GM19372 (cell line): ENCODE results near the gene KLF15.
"Not testable (repeated sequence)": the region's sequence is repeated elsewhere in the genome, so short reads cannot be mapped to it uniquely, and the experiment has no call there.

Source experiments
- ATAC-seq: cut with Tn5 transposase; IDR thresholded peaks from one replicate; pipeline ENCODE4 v1.9.1; 2021; ENCODE audit warnings: mild to moderate bottlenecking, low read depth, moderate library complexity; ENCODE audit not compliant: unreplicated experiment

KLF15 gene

DNA sequence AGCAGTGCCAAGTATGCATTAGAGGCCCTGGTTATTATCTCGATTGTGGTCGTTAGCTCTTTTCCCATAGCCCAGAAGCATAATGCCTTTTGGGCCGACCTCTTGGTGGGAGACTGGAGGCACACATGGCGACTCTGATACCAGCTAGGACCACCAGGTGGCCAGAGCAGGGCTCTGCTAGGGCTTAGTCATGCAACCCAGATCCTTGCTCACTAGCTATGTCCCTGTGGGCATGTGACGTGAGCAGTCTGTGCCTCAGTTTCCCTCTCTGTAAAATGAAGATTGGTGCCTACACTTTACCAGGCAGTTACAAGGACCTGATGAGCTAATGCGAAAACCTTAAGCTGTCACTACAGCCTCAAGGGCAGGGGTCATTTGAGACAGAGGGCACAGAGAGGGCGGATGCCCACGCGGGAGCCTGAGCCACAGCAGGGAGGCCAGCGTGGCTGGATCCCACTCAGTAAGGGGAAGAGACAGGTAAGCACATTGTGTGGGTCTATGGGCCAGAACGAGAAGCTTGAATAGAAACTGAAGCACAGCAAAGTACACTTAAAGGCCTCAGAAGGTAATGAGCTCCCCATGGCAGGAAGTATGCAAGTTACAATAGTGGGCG is 8.8 kb downstream of the KLF15 start:
- ATAC-seq, result no peak

DNA sequence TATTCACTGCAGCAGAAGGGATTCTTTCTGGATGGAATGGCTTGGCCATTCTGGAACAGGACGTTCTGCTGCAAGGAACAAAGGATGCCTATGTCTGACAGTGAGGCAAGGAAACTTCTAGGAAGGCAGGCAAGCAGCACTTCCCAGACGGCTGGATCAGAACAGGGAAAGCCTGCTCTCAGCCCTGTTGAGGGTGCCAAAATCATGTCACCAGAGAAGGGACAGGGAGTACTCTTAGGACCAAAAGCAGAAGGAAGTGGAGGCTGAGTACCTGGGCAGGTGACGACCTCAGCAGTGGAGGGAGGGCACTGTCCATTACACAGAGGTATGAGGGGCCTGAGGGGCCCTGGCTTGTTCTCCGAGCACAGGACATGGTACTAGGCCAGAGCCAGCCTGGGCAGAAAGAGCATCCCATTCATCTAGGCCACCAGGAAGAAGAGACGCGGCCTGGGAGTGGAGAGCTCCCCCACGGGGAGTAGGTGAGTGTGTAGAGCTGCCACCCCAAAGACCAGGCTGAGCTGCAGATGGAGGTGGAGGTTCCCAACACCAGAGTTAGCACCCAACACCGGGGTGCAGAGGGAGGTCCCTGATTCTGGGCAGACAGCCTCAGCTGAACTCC is 9.6 kb downstream of the KLF15 start:
- ATAC-seq, result no peak

- no peak for ATAC-seq
Observed at GRCh38 chr3:126346466-126346865, 10.7 kb downstream of the KLF15 start.

DNA sequence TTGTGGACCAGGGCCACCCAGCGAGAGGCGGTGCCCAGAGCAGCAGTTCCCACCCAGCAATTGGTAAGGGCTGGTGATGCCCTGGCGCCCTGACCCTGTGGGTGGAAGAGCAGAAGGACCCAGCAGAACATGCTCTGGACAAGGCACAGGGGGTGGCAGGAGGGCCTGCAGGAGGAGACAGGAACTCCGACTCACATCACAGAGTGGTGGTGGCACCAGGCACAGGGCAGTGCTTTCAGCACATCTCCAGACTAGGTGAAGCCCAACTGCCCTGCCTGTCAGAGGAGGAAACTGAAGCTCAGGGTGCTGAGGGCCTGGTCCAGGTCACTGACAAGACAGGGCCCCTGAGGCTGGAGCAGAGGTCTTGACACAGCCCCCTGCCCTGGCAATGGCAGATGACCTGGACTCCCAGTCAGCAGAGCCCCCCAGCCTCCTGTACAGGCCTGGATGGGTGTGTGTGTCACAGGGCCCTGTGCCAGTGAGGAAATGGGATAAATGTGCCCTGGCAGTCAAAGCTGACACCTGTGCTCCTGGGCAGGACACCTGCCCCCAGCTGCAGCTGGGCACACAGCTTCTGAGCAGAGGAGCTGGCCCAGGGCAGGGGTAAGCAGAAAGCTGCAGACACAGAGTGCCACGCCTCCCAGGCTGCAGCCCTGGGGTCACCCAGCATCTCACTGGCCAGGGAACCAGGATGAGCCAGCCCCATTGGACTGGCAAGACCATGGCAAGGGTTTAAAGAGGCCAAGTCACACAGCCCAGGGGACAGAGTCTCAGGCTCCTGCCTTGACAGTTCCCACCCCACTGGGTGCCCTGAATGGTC is 11.4 kb downstream of the KLF15 start:
- no peak for ATAC-seq

- no peak for ATAC-seq
Observed at GRCh38 chr3:126345231-126345630, 12.0 kb downstream of the KLF15 start.

GRCh38 chr3:126344380-126345041 is 12.7 kb downstream of the KLF15 start:
- ATAC-seq, result no peak

DNA sequence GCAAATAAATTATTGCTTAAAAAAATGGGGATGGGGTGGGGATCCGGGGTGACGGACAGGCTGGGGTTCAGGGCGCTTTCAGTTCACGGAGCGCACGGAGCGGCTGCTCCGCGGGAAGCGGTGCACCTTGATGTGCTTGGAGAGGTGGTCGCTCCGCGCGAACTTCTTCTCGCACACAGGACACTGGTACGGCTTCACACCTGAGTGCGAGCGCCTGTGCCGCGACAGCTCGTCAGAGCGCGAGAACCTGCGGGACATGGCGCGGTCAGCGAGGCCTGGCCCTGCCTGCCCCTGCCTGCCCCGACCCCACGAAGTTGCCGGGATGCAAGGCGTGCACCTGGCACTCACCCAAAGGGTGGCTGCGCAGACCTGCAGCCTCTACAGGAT is 13.6 kb downstream of the KLF15 start:
- no peak for ATAC-seq

GRCh38 chr3:126342991-126343648 is 14.1 kb downstream of the KLF15 start:
- ATAC-seq, result no peak

- no peak for ATAC-seq
Observed at GRCh38 chr3:126342211-126342610, 15.0 kb downstream of the KLF15 start.

- no peak for ATAC-seq
Observed at GRCh38 chr3:126341755-126342150, 15.5 kb downstream of the KLF15 start.

- ATAC-seq, result no peak
Observed at GRCh38 chr3:126340943-126341754, 16.1 kb downstream of the KLF15 start.

GRCh38 chr3:126340596-126340942 is 16.6 kb downstream of the KLF15 start:
- no peak for ATAC-seq

GRCh38 chr3:126340081-126340511 is 17.1 kb downstream of the KLF15 start:
- ATAC-seq, result no peak

DNA sequence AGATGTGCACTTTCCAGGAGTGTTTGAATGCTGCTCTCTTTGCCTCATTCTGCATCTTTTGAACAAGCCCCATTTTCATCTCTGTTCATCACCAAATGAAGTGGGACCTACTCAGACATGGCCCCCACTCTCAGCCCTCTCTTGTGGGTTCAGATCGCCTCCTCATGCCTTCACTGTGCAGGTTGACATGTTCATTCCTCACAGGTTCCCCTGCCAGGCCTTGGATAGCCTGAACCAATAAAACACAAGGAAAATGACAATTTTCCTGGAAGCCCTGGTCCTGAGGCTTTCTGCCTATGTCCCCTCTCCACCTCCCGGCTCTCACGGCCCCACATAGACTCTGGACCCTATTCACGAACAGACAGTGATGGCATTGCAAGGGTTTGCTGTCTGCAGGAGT is 17.7 kb downstream of the KLF15 start:
- no peak for ATAC-seq

GRCh38 chr3:126338790-126339288 is 18.4 kb downstream of the KLF15 start:
- no peak for ATAC-seq

DNA sequence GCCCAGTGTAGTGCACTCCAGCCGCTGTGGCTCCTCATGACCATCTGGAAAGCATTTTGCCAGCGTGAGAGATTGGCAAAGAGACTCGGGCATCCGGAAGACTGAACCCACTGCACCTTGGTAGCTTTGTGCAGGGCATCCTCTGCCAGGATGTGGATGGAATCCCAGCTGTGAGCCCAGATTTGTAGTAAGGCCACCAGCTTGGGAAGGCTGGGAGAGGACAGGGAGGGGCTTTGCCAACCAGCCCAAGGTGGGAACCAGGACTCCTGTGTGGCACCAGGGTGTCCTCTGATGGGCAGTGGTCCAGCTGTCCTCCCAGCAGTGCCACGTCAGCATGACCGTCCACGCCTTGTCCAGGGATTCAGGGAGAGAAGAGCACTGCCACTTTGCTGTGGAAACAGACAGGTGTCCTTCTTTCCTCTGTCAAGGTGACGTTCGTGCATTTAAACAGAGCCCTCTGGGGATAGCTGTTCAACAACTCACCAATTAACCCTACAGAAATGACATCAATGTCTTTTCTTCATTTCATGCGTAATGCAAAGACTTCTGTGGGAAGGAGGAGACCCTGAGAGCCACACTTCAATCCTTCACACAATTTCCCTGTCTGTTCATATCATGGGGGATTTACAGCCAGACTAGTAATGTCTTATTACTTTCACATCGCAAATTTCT is 19.1 kb downstream of the KLF15 start:
- no peak for ATAC-seq

- not testable (repeated sequence) for ATAC-seq
Observed at GRCh38 chr3:126331812-126332336, 25.3 kb downstream of the KLF15 start.

DNA sequence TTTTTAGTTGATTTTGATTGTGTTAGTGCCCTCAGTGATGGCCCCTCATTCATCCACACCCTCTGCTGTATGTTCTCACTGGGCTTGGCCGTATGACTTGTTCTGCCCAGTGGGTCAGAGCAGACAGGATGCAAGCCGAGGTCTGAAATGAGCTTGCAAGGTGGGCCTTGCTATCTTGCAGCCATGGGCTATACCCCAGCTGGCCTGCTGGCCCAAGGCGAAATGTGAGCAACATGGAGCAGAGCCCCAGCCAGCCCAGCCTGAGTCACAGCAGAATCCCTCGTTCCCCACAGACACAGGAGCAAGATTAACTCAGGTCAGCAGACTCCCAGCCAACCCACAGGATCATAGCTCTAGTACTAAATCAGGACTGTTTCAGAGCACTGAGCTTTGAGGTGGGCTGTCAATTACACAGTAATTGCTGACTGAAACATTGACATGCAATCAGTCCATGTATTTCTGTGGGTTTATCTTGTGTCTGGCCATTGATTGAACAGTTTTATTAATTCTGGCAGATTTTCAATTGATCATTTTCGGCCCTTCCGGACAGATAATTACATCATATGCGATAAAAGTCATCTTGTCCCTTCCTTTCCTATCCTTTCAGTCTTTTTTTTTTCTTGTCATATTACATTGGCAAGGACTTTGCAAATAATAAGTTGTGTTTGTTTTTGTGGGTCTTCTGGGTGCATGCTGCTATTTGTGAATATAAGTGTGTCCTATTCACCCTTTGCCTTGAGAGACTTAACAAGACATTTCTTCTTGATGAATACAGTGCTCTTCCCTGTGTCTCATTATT is 27.1 kb downstream of the KLF15 start:
- no peak for ATAC-seq
